ENCODE measurements around the gene NANP. TPM values are rescaled to one million over a fixed set of nuclear protein-coding genes. Genes with fewer than 3 reads are reported as not detected.

Gene NANP
- total RNA-seq, 4 donors from 2014 or later = 3.5 to 10.6 (median 5.4) TPM

GRCh38 chr20:25567286-25567685, 56.5 kb downstream of the NANP start:
- ATAC-seq (ENCODE audit: low FRiP score) (no peak), DNase-seq (ENCODE audit: low spot score) (no peak)
- no peak for TF ChIP-seq CTCF (IDR thresholded peaks at IDR 0.05)

- no peak for TF ChIP-seq CTCF (IDR thresholded peaks at IDR 0.05)
- DNase-seq (ENCODE audit: low spot score) (no peak), ATAC-seq (ENCODE audit: low FRiP score) (no peak)
These were observed 57.0 kb downstream of the NANP start for GRCh38 chr20:25566821-25567220.

GRCh38 chr20:25565578-25566157, 58.1 kb downstream of the NANP start:
- DNase-seq (ENCODE audit: low spot score) = no peak
- no peak for ATAC-seq (ENCODE audit: low FRiP score)
- no peak for TF ChIP-seq CTCF (IDR thresholded peaks at IDR 0.05)

GRCh38 chr20:25563876-25564275, 59.9 kb downstream of the NANP start:
- ATAC-seq (ENCODE audit: low FRiP score) = no peak
- no peak for DNase-seq (ENCODE audit: low spot score)
- TF ChIP-seq CTCF (IDR thresholded peaks at IDR 0.05) = no peak

- DNase-seq (ENCODE audit: low spot score) (no peak), ATAC-seq (ENCODE audit: low FRiP score) (no peak)
- TF ChIP-seq CTCF (IDR thresholded peaks at IDR 0.05) = no peak
These were observed 60.5 kb downstream of the NANP start for GRCh38 chr20:25563362-25563761.

Small RNA genes within 50 kb of the gene (small RNA-seq; reads per million reads assigned to genes)
- gene RN7SL594P = not detected
- gene RNU6ATAC17P = not detected

Other genes with a start within 250 kb of the NANP start
- gene ABHD12, start 233.2 kb downstream of the NANP start, total RNA-seq = 10 to 100 TPM; 30.3 to 46.3 (median 38.4) TPM
- gene GINS1, start 216.3 kb downstream of the NANP start, total RNA-seq = 1 to 10 TPM in 1 of 4 donors, under 1 TPM in 3; 0.13 to 1.1 (median 0.58) TPM
- gene NINL, start 38.5 kb downstream of the NANP start, total RNA-seq = 1 to 10 TPM; 4.7 to 9.7 (median 6.7) TPM
- gene ZNF337, start 72.8 kb upstream of the NANP start, total RNA-seq = 10 to 100 TPM in 3 of 4 donors, 1 to 10 TPM in 1; 7.9 to 16.4 (median 13.6) TPM

Measured in omental fat pad (tissue), 4 donors.